ENCODE results near the gene GRIK1.

The GRIK1 gene

GRCh38 chr21:29547998-29548397 lies 391.8 kb downstream of the GRIK1 start:
- DNase-seq, result no peak

GRCh38 chr21:29546071-29546470 lies 393.7 kb downstream of the GRIK1 start:
- DNase-seq, result no peak

GRCh38 chr21:29540289-29540688 lies 399.5 kb downstream of the GRIK1 start:
- DNase-seq, result no peak

GRCh38 chr21:29538115-29538514 lies 401.7 kb downstream of the GRIK1 start:
- DNase-seq, result no peak

- DNase-seq, result no peak
Observed at GRCh38 chr21:29534448-29534847, 405.3 kb downstream of the GRIK1 start.

- DNase-seq, result no peak
Observed at GRCh38 chr21:29529139-29529538, 410.7 kb downstream of the GRIK1 start.

GRCh38 chr21:29526545-29526944 lies 413.3 kb downstream of the GRIK1 start:
- DNase-seq, result no peak

- DNase-seq, result no peak
Observed at GRCh38 chr21:29524055-29524454, 415.7 kb downstream of the GRIK1 start.

- no peak for DNase-seq
Observed at GRCh38 chr21:29523646-29524045, 416.1 kb downstream of the GRIK1 start.

GRCh38 chr21:29521872-29522271 lies 417.9 kb downstream of the GRIK1 start:
- DNase-seq, result peak in 1 of 58 donors; percentile 11

- DNase-seq, result peak in 3 of 58 donors; percentile 0 to 20 (median 17)
Observed at GRCh38 chr21:29520171-29520570, 419.6 kb downstream of the GRIK1 start.

- DNase-seq, result no peak
Observed at GRCh38 chr21:29514652-29515247, 425.0 kb downstream of the GRIK1 start.

GRCh38 chr21:29513535-29513934 lies 426.3 kb downstream of the GRIK1 start:
- no peak for DNase-seq

GRCh38 chr21:29511096-29511495 lies 428.7 kb downstream of the GRIK1 start:
- DNase-seq, result peak in 4 of 58 donors; percentile 0 to 17 (median 10)

- no peak for DNase-seq
Observed at GRCh38 chr21:29509121-29509520, 430.7 kb downstream of the GRIK1 start.

GRCh38 chr21:29508301-29508700 lies 431.5 kb downstream of the GRIK1 start:
- no peak for DNase-seq

- no peak for DNase-seq
Observed at GRCh38 chr21:29506947-29507346, 432.8 kb downstream of the GRIK1 start.

- DNase-seq, result no peak
Observed at GRCh38 chr21:29506214-29506613, 433.6 kb downstream of the GRIK1 start.

GRCh38 chr21:29504751-29505321 lies 435.0 kb downstream of the GRIK1 start:
- DNase-seq, result no peak

- DNase-seq, result no peak
Observed at GRCh38 chr21:29501451-29501850, 438.3 kb downstream of the GRIK1 start.

- DNase-seq, result peak in 14 of 58 donors; percentile 6 to 34 (median 15)
Observed at GRCh38 chr21:29499734-29500343, 440.0 kb downstream of the GRIK1 start.

GRCh38 chr21:29499229-29499628 lies 440.6 kb downstream of the GRIK1 start:
- DNase-seq, result no peak

- no peak for DNase-seq
Observed at GRCh38 chr21:29496337-29496736, 443.5 kb downstream of the GRIK1 start.

All from anterior cingulate cortex (tissue), 58 donors.